HG03064 (cell line): ENCODE measurements around the gene B3GNT7.
"Not testable (repeated sequence)": the region's sequence is repeated elsewhere in the genome, so short reads cannot be mapped to it uniquely, and the experiment has no call there.

Source experiments
- ATAC-seq: cut with Tn5 transposase; IDR thresholded peaks from one replicate; pipeline ENCODE4 v1.9.1; 2021; ENCODE audit warnings: low read depth; ENCODE audit not compliant: unreplicated experiment

Gene B3GNT7

GRCh38 chr2:231364961-231365810 lies 30.3 kb upstream of the B3GNT7 start:
- no peak for ATAC-seq

- no peak for ATAC-seq
Measured at GRCh38 chr2:231367178-231367577, 28.3 kb upstream of the B3GNT7 start.

- no peak for ATAC-seq
Measured at GRCh38 chr2:231369580-231370428, 25.7 kb upstream of the B3GNT7 start.

- no peak for ATAC-seq
Measured at GRCh38 chr2:231370429-231370748, 25.1 kb upstream of the B3GNT7 start.

GRCh38 chr2:231370749-231371429 lies 24.6 kb upstream of the B3GNT7 start:
- no peak for ATAC-seq

GRCh38 chr2:231371430-231372054 lies 24.0 kb upstream of the B3GNT7 start:
- no peak for ATAC-seq

GRCh38 chr2:231372326-231372725 lies 23.2 kb upstream of the B3GNT7 start:
- no peak for ATAC-seq

GRCh38 chr2:231373184-231373583 lies 22.3 kb upstream of the B3GNT7 start:
- ATAC-seq = no peak

- no peak for ATAC-seq
Measured at GRCh38 chr2:231373786-231374349, 21.6 kb upstream of the B3GNT7 start.

GRCh38 chr2:231374771-231375170 lies 20.7 kb upstream of the B3GNT7 start:
- no peak for ATAC-seq

GRCh38 chr2:231375994-231376615 lies 19.4 kb upstream of the B3GNT7 start:
- ATAC-seq = not testable (repeated sequence)

- ATAC-seq = no peak
Measured at GRCh38 chr2:231376857-231377256, 18.7 kb upstream of the B3GNT7 start.

- no peak for ATAC-seq
Measured at GRCh38 chr2:231378026-231378722, 17.3 kb upstream of the B3GNT7 start.

GRCh38 chr2:231379266-231380215 lies 16.0 kb upstream of the B3GNT7 start:
- ATAC-seq = no peak

GRCh38 chr2:231380307-231380706 lies 15.2 kb upstream of the B3GNT7 start:
- ATAC-seq = no peak

- no peak for ATAC-seq
Measured at GRCh38 chr2:231380991-231381847, 14.3 kb upstream of the B3GNT7 start.

- no peak for ATAC-seq
Measured at GRCh38 chr2:231382116-231382515, 13.4 kb upstream of the B3GNT7 start.
